Left hindlimb (tissue), 1 donor: ENCODE results near the gene DDX39B.
"Not testable (repeated sequence)": the region's sequence is repeated elsewhere in the genome, so short reads cannot be mapped to it uniquely, and the experiment has no call there.

Source experiments
- DNase-seq: peaks from one replicate; pipeline ENCODE4 v3.0.0-alpha.2; 2018

DDX39B gene

GRCh38 chr6:31541658-31542521 is at the start of gene DDX39B:
Gene DDX39B, minus strand, starts transcription at chr6:31542003. Its CDS starts 1,471 bp downstream, at chr6:31540532.
- DNase-seq = peak; percentile 96

- DNase-seq = not testable (repeated sequence)
These were observed 48.9 kb upstream of the DDX39B start for GRCh38 chr6:31590691-31591090.

GRCh38 chr6:31588871-31589650 is 47.3 kb upstream of the DDX39B start:
- no peak for DNase-seq

GRCh38 chr6:31587791-31588777 is 46.3 kb upstream of the DDX39B start:
- no peak for DNase-seq

GRCh38 chr6:31586599-31587281 is 44.9 kb upstream of the DDX39B start:
- no peak for DNase-seq

GRCh38 chr6:31586008-31586407 is 44.2 kb upstream of the DDX39B start, which contains the start of gene LST1:
Gene LST1, plus strand, starts transcription at chr6:31586277. Its CDS starts 1,023 bp downstream, at chr6:31587300.
- no peak for DNase-seq

GRCh38 chr6:31585491-31585890 is 43.7 kb upstream of the DDX39B start:
- no peak for DNase-seq

GRCh38 chr6:31582230-31582643 is 40.4 kb upstream of the DDX39B start, which contains the start of gene LTB:
Gene LTB, minus strand, starts transcription at chr6:31582424. Its CDS starts 7 bp downstream, at chr6:31582417.
- DNase-seq = no peak

- no peak for DNase-seq
These were observed 39.8 kb upstream of the DDX39B start for GRCh38 chr6:31581434-31582229.

GRCh38 chr6:31580807-31581433 is 39.1 kb upstream of the DDX39B start:
- DNase-seq = peak; percentile 90

- DNase-seq = no peak
These were observed 38.6 kb upstream of the DDX39B start for GRCh38 chr6:31580438-31580740.

GRCh38 chr6:31579546-31580437 is 38.0 kb upstream of the DDX39B start:
- no peak for DNase-seq

- no peak for DNase-seq
These were observed 37.3 kb upstream of the DDX39B start for GRCh38 chr6:31579119-31579505.

GRCh38 chr6:31578184-31579118 is 36.6 kb upstream of the DDX39B start:
- DNase-seq = no peak

- DNase-seq = no peak
These were observed 35.8 kb upstream of the DDX39B start for GRCh38 chr6:31577579-31577966.

GRCh38 chr6:31576897-31577578 is 35.2 kb upstream of the DDX39B start:
- no peak for DNase-seq

- DNase-seq = no peak
These were observed 34.3 kb upstream of the DDX39B start for GRCh38 chr6:31575952-31576685.
